Measurements from ENCODE around the gene CSK. TPM values are rescaled to one million over a fixed set of nuclear protein-coding genes. Genes with fewer than 3 reads are reported as not detected.

The CSK gene
- total RNA-seq, 1 experiment from 2014 or later = 103 TPM

DNA sequence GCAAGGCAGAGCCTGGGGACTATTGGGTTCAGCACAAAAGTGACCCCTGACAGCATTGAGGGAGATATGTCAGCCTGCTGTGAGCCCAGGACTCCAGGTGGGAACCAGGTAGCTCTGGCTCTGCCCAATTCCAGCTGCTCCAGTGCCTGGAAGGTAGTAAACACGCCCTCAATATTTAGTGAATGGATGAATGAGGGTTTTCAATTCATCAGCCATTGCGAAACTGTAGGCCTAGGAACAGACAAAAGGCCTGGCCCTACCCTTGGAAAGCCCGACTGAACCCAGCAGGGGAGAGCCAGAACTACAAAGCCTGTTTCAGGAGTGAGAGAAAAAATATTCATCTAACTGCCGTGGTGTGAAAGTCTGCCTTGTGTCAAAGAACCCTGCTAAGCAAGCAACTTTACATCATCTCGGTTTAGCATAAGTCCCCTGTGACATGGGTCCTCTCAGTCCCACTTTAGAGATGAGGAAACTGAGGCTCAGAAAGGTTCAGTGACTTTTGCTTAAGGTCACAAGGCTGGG lies 8.1 kb upstream of the CSK start:
- no peaks in the 10 kb centered on the region for H3K9me3 ChIP-seq (ENCODE audit: low read depth, low read length, poor library complexity, severe bottlenecking)
- peak; percentile 88 for DNase-seq (ENCODE audit: low spot score)
- no peak overlapping the region for H3K4me3 ChIP-seq (ENCODE audit: low read depth, low read length, poor library complexity, severe bottlenecking)
- ChIA-PET CTCF (no interaction called here), POLR2A (ENCODE audit: low non-redundant PET) (no interaction called here)
- intact Hi-C loops (cut with micrococcal nuclease; ENCODE audit: unreplicated experiment) = loop anchor here (5.0 to 10.0 kb wide), 3 partner anchors 64 to 431 kb away; partner anchors contain the start of gene C15orf39
- no TSS peak for BruUV-seq (replicated peaks)
- H3K27ac ChIP-seq (ENCODE audit: low read depth, low read length, poor library complexity, severe bottlenecking) = peak overlapping the region; percentile 55
- no peaks in the 10 kb centered on the region for H3K27me3 ChIP-seq (replicated peaks; ENCODE audit: insufficient read depth, low read depth, low read length, poor library complexity)
- H3K36me3 ChIP-seq (ENCODE audit: insufficient read depth, low read length, poor library complexity, severe bottlenecking) = no peaks in the 10 kb centered on the region
- H3K4me1 ChIP-seq (ENCODE audit: insufficient read depth, low read length, poor library complexity, severe bottlenecking) = peaks cover 30% of the 10 kb centered on the region
- TF ChIP-seq EZH2 (IDR thresholded peaks at IDR 0.05; ENCODE audit: borderline replicate concordance, low read depth, low read length, poor library complexity, severe bottlenecking) = no peak
- TF ChIP-seq, protein P1, sequence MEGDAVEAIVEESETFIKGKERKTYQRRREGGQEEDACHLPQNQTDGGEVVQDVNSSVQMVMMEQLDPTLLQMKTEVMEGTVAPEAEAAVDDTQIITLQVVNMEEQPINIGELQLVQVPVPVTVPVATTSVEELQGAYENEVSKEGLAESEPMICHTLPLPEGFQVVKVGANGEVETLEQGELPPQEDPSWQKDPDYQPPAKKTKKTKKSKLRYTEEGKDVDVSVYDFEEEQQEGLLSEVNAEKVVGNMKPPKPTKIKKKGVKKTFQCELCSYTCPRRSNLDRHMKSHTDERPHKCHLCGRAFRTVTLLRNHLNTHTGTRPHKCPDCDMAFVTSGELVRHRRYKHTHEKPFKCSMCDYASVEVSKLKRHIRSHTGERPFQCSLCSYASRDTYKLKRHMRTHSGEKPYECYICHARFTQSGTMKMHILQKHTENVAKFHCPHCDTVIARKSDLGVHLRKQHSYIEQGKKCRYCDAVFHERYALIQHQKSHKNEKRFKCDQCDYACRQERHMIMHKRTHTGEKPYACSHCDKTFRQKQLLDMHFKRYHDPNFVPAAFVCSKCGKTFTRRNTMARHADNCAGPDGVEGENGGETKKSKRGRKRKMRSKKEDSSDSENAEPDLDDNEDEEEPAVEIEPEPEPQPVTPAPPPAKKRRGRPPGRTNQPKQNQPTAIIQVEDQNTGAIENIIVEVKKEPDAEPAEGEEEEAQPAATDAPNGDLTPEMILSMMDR (conservative IDR thresholded peaks at IDR 0.05; ENCODE audit: low read depth, low read length) = no peak

DNA sequence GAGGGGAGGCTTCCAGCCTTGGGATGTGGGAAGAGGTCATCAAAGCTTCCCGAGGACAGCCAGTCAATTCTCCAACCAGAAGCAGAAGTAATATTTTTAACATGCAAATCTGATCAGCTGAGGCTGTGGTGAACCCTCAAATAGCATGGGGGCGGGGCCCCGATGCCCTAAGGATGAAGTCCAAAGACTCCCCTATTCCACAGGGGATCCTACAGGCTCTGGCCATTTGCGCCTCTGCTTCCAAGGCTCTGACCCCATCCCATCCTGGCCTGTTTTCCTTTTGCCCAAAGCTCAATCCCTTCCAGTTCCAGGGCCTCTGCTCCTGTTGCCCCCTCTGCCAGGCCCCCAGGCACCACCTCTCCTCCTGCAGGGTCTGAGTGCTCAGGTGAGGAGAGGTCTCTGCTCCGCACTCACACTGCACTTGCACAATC lies 6.7 kb upstream of the CSK start:
- no peaks in the 10 kb centered on the region for H3K9me3 ChIP-seq (ENCODE audit: low read depth, low read length, poor library complexity, severe bottlenecking)
- ChIA-PET POLR2A (ENCODE audit: low non-redundant PET) (no interaction called here), CTCF (no interaction called here)
- peak overlapping the region; percentile 34 for H3K27ac ChIP-seq (ENCODE audit: low read depth, low read length, poor library complexity, severe bottlenecking)
- no peak overlapping the region for H3K4me3 ChIP-seq (ENCODE audit: low read depth, low read length, poor library complexity, severe bottlenecking)
- H3K27me3 ChIP-seq (replicated peaks; ENCODE audit: insufficient read depth, low read depth, low read length, poor library complexity) = no peaks in the 10 kb centered on the region
- TF ChIP-seq EZH2 (IDR thresholded peaks at IDR 0.05; ENCODE audit: borderline replicate concordance, low read depth, low read length, poor library complexity, severe bottlenecking) = no peak
- TF ChIP-seq, protein P1 (conservative IDR thresholded peaks at IDR 0.05; ENCODE audit: low read depth, low read length) = no peak
- no peaks in the 10 kb centered on the region for H3K36me3 ChIP-seq (ENCODE audit: insufficient read depth, low read length, poor library complexity, severe bottlenecking)
- BruUV-seq (replicated peaks) = no TSS peak
- no peak for DNase-seq (ENCODE audit: low spot score)
- intact Hi-C loops (cut with micrococcal nuclease; ENCODE audit: unreplicated experiment) = loop anchor here (10.0 kb wide), 1 partner anchor 430 kb away; the partner anchor contains the start of gene C15orf39
- peaks cover 35% of the 10 kb centered on the region for H3K4me1 ChIP-seq (ENCODE audit: insufficient read depth, low read length, poor library complexity, severe bottlenecking)

DNA sequence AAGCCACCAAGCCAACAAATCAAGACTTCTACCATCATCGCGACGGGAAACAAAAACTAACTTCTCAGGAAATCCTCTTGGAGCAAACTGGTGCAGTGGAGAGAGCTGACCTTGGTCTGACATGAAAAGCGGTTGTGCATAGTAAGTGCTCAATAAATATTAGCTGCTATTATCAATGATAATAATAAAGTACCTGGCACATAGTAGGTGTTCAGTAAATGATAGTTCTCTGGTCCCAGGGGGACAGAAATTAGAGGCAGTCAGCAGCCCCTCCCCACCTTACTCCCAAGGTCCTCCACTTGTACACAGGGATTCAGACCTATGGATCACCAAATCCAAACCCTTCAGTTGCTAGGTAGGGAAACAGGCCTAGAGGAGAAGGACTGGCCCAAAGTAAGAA lies 6.0 kb upstream of the CSK start:
- BruUV-seq (replicated peaks) = no TSS peak
- DNase-seq (ENCODE audit: low spot score) = no peak
- Histone ChIP-seq H3K9me3 (ENCODE audit: low read depth, low read length, poor library complexity, severe bottlenecking) (no peaks in the 10 kb centered on the region), H3K36me3 (ENCODE audit: insufficient read depth, low read length, poor library complexity, severe bottlenecking) (no peaks in the 10 kb centered on the region), H3K4me3 (ENCODE audit: low read depth, low read length, poor library complexity, severe bottlenecking) (no peak overlapping the region), H3K4me1 (ENCODE audit: insufficient read depth, low read length, poor library complexity, severe bottlenecking) (peaks cover 42% of the 10 kb centered on the region), H3K27me3 (replicated peaks; ENCODE audit: insufficient read depth, low read depth, low read length, poor library complexity) (no peaks in the 10 kb centered on the region), H3K27ac (ENCODE audit: low read depth, low read length, poor library complexity, severe bottlenecking) (no peak overlapping the region)
- POLR2A ChIA-PET (ENCODE audit: low non-redundant PET) = no interaction called here
- CTCF ChIA-PET = no interaction called here
- intact Hi-C loops (cut with micrococcal nuclease; ENCODE audit: unreplicated experiment) = loop anchor here (10.0 kb wide), 1 partner anchor 429 kb away; the partner anchor contains the start of gene C15orf39
- no peak for TF ChIP-seq EZH2 (IDR thresholded peaks at IDR 0.05; ENCODE audit: borderline replicate concordance, low read depth, low read length, poor library complexity, severe bottlenecking)
